Measurements from ENCODE around the gene FAM53A.
"Not testable (repeated sequence)": the region's sequence is repeated elsewhere in the genome, so short reads cannot be mapped to it uniquely, and the experiment has no call there.

The FAM53A gene

GRCh38 chr4:1708581-1708980 is 24.5 kb upstream of the FAM53A start:
- TF ChIP-seq, protein P1, sequence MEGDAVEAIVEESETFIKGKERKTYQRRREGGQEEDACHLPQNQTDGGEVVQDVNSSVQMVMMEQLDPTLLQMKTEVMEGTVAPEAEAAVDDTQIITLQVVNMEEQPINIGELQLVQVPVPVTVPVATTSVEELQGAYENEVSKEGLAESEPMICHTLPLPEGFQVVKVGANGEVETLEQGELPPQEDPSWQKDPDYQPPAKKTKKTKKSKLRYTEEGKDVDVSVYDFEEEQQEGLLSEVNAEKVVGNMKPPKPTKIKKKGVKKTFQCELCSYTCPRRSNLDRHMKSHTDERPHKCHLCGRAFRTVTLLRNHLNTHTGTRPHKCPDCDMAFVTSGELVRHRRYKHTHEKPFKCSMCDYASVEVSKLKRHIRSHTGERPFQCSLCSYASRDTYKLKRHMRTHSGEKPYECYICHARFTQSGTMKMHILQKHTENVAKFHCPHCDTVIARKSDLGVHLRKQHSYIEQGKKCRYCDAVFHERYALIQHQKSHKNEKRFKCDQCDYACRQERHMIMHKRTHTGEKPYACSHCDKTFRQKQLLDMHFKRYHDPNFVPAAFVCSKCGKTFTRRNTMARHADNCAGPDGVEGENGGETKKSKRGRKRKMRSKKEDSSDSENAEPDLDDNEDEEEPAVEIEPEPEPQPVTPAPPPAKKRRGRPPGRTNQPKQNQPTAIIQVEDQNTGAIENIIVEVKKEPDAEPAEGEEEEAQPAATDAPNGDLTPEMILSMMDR (IDR thresholded peaks at IDR 0.05; ENCODE audit: low read depth, low read length) = no peak
- H3K4me3 ChIP-seq (ENCODE audit: low read depth, low read length) = no peak overlapping the region

- TF ChIP-seq, protein P1 (IDR thresholded peaks at IDR 0.05; ENCODE audit: low read depth, low read length) = no peak
- H3K4me3 ChIP-seq (ENCODE audit: low read depth, low read length) = no peak overlapping the region
Observed at GRCh38 chr4:1706358-1706757, 22.2 kb upstream of the FAM53A start.

DNA sequence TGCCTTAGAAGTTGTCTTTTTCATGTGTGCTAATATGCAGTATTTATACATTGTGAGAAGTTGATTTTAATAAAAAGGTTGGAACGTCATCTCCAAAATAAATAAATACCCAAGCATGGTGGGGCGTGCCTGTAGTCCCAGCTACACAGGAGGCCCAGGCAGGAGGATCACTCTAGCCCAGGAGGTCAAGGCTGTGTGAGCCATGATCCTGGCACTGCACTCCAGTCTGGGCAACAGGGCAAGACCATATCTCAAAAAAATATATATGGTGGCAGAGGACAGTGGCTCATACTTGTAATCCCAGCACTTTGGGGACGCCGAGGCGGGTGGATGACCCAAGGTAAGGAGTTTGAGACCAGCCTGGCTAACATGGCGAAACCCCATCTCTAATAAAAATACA is 21.6 kb upstream of the FAM53A start:
- TF ChIP-seq, protein P1 (IDR thresholded peaks at IDR 0.05; ENCODE audit: low read depth, low read length) = no peak
- no peak overlapping the region for H3K4me3 ChIP-seq (ENCODE audit: low read depth, low read length)

- H3K4me3 ChIP-seq (ENCODE audit: low read depth, low read length) = no peak overlapping the region
- TF ChIP-seq, protein P1 (IDR thresholded peaks at IDR 0.05; ENCODE audit: low read depth, low read length) = no peak
Observed at GRCh38 chr4:1703867-1704266, 19.8 kb upstream of the FAM53A start.

DNA sequence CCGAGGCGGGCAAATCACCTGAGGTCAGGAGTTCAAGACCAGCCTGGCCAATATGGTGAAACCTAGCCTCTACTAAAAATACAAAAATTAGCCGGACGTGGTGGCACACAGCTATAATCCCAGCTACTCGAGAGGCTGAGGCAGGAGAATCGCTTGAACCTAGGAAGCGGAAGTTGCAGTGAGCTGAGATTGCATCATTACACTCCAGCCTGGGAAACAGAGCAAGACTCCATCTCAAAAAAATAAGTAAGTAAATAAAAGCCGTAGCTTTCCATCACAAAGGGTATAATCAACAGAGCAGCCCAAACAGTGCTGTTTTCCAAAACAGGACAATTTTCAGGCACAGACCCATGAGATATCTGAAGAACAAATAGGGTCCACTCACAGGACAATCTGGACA is 17.6 kb upstream of the FAM53A start:
- not testable (repeated sequence) for H3K4me3 ChIP-seq (ENCODE audit: low read depth, low read length)

GRCh38 chr4:1695913-1696312 is 11.8 kb upstream of the FAM53A start:
- H3K4me3 ChIP-seq (ENCODE audit: low read depth, low read length) = no peak overlapping the region
- TF ChIP-seq, protein P1 (IDR thresholded peaks at IDR 0.05; ENCODE audit: low read depth, low read length) = no peak

GRCh38 chr4:1693131-1693896 is 9.2 kb upstream of the FAM53A start:
- TF ChIP-seq, protein P1 (IDR thresholded peaks at IDR 0.05; ENCODE audit: low read depth, low read length) = peak; percentile 96
- H3K4me3 ChIP-seq (ENCODE audit: low read depth, low read length) = no peak overlapping the region
